SK-MEL-5 (cell line): ENCODE results near the gene S100G. TPM values are rescaled to one million over a fixed set of nuclear protein-coding genes. Genes with fewer than 3 reads are reported as not detected.

ENCODE experiments used
- DNase-seq: peaks from one replicate; pipeline ENCODE4 v3.0.0-alpha.2; 2016; ENCODE audit warnings: low read depth, low spot score
- in situ Hi-C: cut with HindIII; loops from 2 replicates; pipeline ENCODE4 v1.10.0; 2016; ENCODE audit warnings: low sequenced_read_pairs, high pct_unique_total_duplicates, low pct_unique_long_range_greater_than_20kb
- small RNA-seq, 2 experiments: library from RNA; depleted of rRNA; stranded (forward); fragments of <200 nt; gene quantifications; one replicate each; pipeline ENCODE3, GENCODE V24; 2014
- total RNA-seq: library from RNA; depleted of rRNA; stranded (reverse); fragments of >200 nt; shearing (Covaris generic); gene quantifications from 2 replicates; pipeline ENCODE4 v1.2.3, GENCODE V29; 2014; rRNA removed

The S100G gene
- total RNA-seq, 1 experiment from 2014 or later: not detected

DNA sequence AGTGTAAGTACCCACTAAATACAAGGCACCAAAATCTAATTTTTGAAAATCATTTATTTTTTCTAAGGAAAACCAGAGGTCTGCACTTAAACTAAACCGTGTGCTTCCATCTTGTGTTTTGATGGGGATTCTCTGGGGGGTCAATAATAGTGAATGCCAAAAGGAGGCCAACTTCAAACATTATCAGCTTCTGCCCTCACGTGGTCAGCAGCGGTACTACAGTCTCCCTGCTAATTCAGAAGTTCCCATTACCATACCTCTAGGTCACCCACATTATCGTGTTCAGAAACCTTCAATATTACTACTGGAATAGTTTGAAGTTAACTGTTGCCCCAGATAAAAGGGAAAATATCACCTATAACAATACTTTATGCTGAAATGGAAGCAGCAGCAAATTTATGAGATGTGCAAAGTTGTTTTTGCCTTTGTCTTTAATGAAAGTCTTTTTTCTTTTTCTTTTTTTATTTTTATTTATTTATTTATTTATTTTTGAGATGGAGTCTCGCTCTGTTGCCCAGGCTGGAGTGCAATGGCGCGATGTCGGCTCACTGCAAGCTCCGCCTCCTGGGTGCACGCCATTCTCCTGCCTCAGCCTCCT is 45.2 kb downstream of the S100G start:
- in situ Hi-C loops: no loop called here
- peak; percentile 59 for DNase-seq

- in situ Hi-C loops: no loop called here
- DNase-seq: no peak
Observed at GRCh38 chrX:16696956-16697355, 47.0 kb downstream of the S100G start.

DNA sequence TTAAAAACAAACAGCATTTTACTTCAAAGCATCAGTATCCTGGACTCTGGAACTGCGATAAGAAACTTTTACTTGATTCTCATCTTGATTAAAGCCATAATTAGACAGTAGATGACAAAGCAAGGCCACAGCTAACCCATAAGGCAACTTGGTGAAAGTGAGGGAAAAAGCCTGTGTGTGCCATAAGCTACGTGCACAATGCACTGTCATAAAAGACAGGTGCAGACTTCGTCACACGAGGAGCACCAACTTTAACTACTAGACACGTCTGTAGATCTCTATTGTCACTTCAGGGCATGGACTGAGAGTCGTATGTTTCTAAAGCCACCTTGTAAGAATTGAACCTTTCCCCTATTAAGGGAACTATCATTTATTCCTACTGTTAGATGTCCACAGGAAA is 49.4 kb downstream of the S100G start:
- DNase-seq: no peak
- in situ Hi-C loops: no loop called here

- peak; percentile 25 for DNase-seq
- in situ Hi-C loops: no loop called here
Observed at GRCh38 chrX:16700734-16701133, 50.8 kb downstream of the S100G start.

DNA sequence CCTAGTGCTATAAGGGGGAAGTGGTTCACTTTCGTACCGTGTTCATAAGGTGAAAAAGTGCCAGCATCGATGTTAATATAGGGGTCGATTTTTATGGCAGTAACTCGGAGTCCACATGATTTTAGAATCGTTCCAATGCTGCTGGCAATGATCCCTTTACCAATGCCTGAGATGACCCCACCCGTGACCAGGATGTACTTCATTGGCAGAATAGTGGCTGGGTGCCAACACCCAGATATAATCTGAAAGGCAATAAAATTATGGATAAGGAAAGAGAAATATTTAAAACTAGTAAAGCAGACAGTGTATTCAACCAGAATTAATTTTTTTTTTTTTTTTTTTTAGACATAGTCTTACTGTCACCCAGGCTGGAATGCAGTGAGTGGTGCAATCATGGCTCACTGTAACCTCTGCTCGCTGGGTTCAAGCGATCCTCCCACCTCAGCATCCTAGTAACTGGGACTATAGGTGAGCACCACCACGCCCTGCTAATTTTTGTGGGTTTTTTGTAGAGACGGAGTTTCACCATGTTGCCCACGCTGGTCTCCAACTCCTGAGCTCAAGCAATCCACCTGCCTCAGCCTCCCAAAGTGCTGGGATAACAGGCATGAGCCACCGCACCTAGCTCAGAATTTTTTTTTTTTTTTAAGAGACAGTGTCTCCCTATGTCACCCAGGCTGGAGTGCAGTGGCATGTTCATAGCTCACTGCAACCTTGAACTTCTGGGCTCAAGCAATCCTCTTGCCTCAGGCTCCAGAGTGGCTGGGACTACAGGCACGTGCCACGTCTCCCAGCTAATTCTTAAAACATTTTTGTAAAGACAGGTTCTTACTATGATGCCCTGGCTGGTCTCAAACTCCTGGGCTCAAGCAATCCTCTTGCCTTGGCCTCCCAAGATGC is 53.0 kb downstream of the S100G start:
- in situ Hi-C loops: no loop called here
- DNase-seq: no peak

Small RNA genes lying within 50 kb of the gene (small RNA-seq; reads per million reads assigned to genes)
- gene MIR548AM: 0 reads per million in 2 experiments

Other genes with a start within 250 kb of the S100G start
- 7.4 and 8.1 TPM in 2 replicates for gene CTPS2, start 62.5 kb downstream of the S100G start, total RNA-seq
- gene SYAP1, start 69.5 kb downstream of the S100G start, total RNA-seq: 33.7 and 35.0 TPM in 2 replicates
- 14.7 and 15.3 TPM in 2 replicates for gene TXLNG, start 136.3 kb downstream of the S100G start, total RNA-seq
- gene RBBP7, start 220.2 kb downstream of the S100G start, total RNA-seq: 101 and 107 TPM in 2 replicates